ENCODE data around the gene USP31.
A peak's percentile ranks its signal among the peaks of the same experiment; 100 is the strongest.

USP31 gene

GRCh38 chr16:23149267-23149992 lies at the start of gene USP31:
TSS of gene USP31 (minus strand) at chr16:23149452. CDS start at chr16:23149270, 182 bp downstream.
- DNase-seq = peak; percentile 90

GRCh38 chr16:23196539-23196938 lies 47.3 kb upstream of the USP31 start:
- DNase-seq = no peak

GRCh38 chr16:23195366-23195978 lies 46.2 kb upstream of the USP31 start:
- DNase-seq = no peak

- no peak for DNase-seq
Measured at GRCh38 chr16:23194497-23195221, 45.4 kb upstream of the USP31 start.

- no peak for DNase-seq
Measured at GRCh38 chr16:23188911-23189310, 39.7 kb upstream of the USP31 start.

GRCh38 chr16:23187341-23187740 lies 38.1 kb upstream of the USP31 start:
- DNase-seq = no peak

- no peak for DNase-seq
Measured at GRCh38 chr16:23186171-23186570, 36.9 kb upstream of the USP31 start.

GRCh38 chr16:23185656-23186055 lies 36.4 kb upstream of the USP31 start:
- no peak for DNase-seq

GRCh38 chr16:23183543-23183862 lies 34.3 kb upstream of the USP31 start:
- DNase-seq = no peak

GRCh38 chr16:23182679-23183542 lies 33.7 kb upstream of the USP31 start, which contains the start of gene SCNN1G:
TSS of gene SCNN1G (plus strand) at chr16:23182745. CDS start at chr16:23186272, 3,527 bp downstream.
- no peak for DNase-seq

GRCh38 chr16:23182206-23182678 lies 33.0 kb upstream of the USP31 start:
- DNase-seq = peak; percentile 38

- DNase-seq = no peak
Measured at GRCh38 chr16:23181506-23181905, 32.3 kb upstream of the USP31 start.

GRCh38 chr16:23175651-23176050 lies 26.4 kb upstream of the USP31 start:
- DNase-seq = no peak

- no peak for DNase-seq
Measured at GRCh38 chr16:23174622-23175021, 25.4 kb upstream of the USP31 start.

GRCh38 chr16:23172994-23173393 lies 23.7 kb upstream of the USP31 start:
- DNase-seq = no peak

GRCh38 chr16:23172583-23172982 lies 23.3 kb upstream of the USP31 start:
- DNase-seq = no peak

- no peak for DNase-seq
Measured at GRCh38 chr16:23164736-23165135, 15.5 kb upstream of the USP31 start.

- DNase-seq = no peak
Measured at GRCh38 chr16:23163921-23164320, 14.7 kb upstream of the USP31 start.

- no peak for DNase-seq
Measured at GRCh38 chr16:23160574-23160973, 11.3 kb upstream of the USP31 start.

GRCh38 chr16:23160082-23160481 lies 10.8 kb upstream of the USP31 start:
- no peak for DNase-seq

GRCh38 chr16:23158114-23158513 lies 8.9 kb upstream of the USP31 start:
- no peak for DNase-seq

- DNase-seq = no peak
Measured at GRCh38 chr16:23156946-23157460, 7.8 kb upstream of the USP31 start.

- no peak for DNase-seq
Measured at GRCh38 chr16:23156110-23156509, 6.9 kb upstream of the USP31 start.

All from stimulated activated naive CD4-positive, alpha-beta T cell treated with Interleukin-2 at 50 U/mL for 16 hours (primary cell).